Parathyroid adenoma (tissue), 2 donors: Measurements from ENCODE around the gene GNAI3.

Experiments
- H2AFZ ChIP-seq: fragments of 300-600 bp; sonication (generic); one replicate; pipeline ENCODE4 v1.7.0; 2017; ENCODE audit warnings: antibody characterized with exemption, mild to moderate bottlenecking
- H3K27ac ChIP-seq: fragments of 300-600 bp; sonication (generic); one replicate; pipeline ENCODE4 v1.7.0; 2017
- H3K27me3 ChIP-seq: fragments of 300-600 bp; sonication (generic); one replicate; pipeline ENCODE4 v1.7.0; 2017; ENCODE audit warnings: low read length; ENCODE audit not compliant: control insufficient read depth, insufficient read depth
- H3K36me3 ChIP-seq: fragments of 300-600 bp; sonication (generic); one replicate; pipeline ENCODE4 v1.7.0; 2017; ENCODE audit warnings: low read length; ENCODE audit not compliant: control insufficient read depth, insufficient read depth
- H3K4me1 ChIP-seq: fragments of 300-600 bp; sonication (generic); one replicate; pipeline ENCODE4 v1.7.0; 2017; ENCODE audit warnings: control low read depth
- H3K4me2 ChIP-seq: fragments of 300-600 bp; sonication (generic); one replicate; pipeline ENCODE4 v1.7.0; 2017; ENCODE audit warnings: low read length
- H3K4me3 ChIP-seq: fragments of 300-600 bp; sonication (generic); one replicate; pipeline ENCODE4 v1.7.0; 2017; ENCODE audit warnings: low read depth, low read length
- H3K79me2 ChIP-seq: fragments of 300-600 bp; sonication (generic); one replicate; pipeline ENCODE4 v1.7.0; 2017; ENCODE audit warnings: control low read depth
- H3K9ac ChIP-seq: fragments of 300-600 bp; sonication (generic); one replicate; pipeline ENCODE4 v1.7.0; 2017; ENCODE audit warnings: mild to moderate bottlenecking
- H3K9me3 ChIP-seq: fragments of 300-600 bp; sonication (generic); one replicate; pipeline ENCODE4 v1.7.0; 2017; ENCODE audit warnings: low read length; ENCODE audit not compliant: control insufficient read depth
- CTCF ChIP-seq: fragments of 300-600 bp; sonication (generic); IDR thresholded peaks from one replicate; pipeline ENCODE4 v1.7.0; 2017; ENCODE audit warnings: antibody characterized with exemption, mild to moderate bottlenecking
- donor health status: primary hyperparathyroidism.

The GNAI3 gene

GRCh38 chr1:109514846-109515245 is 33.6 kb upstream of the GNAI3 start:
- Histone ChIP-seq H3K27me3 (no peaks in the 10 kb centered on the region), H2AFZ (no peak overlapping the region), H3K9ac (no peak overlapping the region), H3K9me3 (no peaks in the 10 kb centered on the region), H3K79me2 (no peaks in the 10 kb centered on the region), H3K4me2 (no peak overlapping the region), H3K36me3 (no peaks in the 10 kb centered on the region), H3K27ac (no peak overlapping the region), H3K4me1 (no peaks in the 10 kb centered on the region), H3K4me3 (no peak overlapping the region)
- no peak for TF ChIP-seq CTCF

GRCh38 chr1:109516872-109517271 is 31.5 kb upstream of the GNAI3 start:
- Histone ChIP-seq H3K79me2 (no peaks in the 10 kb centered on the region), H3K4me2 (no peak overlapping the region), H3K36me3 (no peaks in the 10 kb centered on the region), H3K4me3 (no peak overlapping the region), H2AFZ (no peak overlapping the region), H3K4me1 (no peaks in the 10 kb centered on the region), H3K9ac (no peak overlapping the region), H3K27me3 (no peaks in the 10 kb centered on the region), H3K9me3 (no peaks in the 10 kb centered on the region), H3K27ac (no peak overlapping the region)
- TF ChIP-seq CTCF: no peak

GRCh38 chr1:109517337-109517736 is 31.1 kb upstream of the GNAI3 start:
- Histone ChIP-seq H3K4me2 (no peak overlapping the region), H3K27me3 (no peaks in the 10 kb centered on the region), H3K36me3 (no peaks in the 10 kb centered on the region), H3K4me3 (no peak overlapping the region), H3K4me1 (no peaks in the 10 kb centered on the region), H3K9me3 (no peaks in the 10 kb centered on the region), H3K79me2 (no peaks in the 10 kb centered on the region), H2AFZ (no peak overlapping the region), H3K9ac (no peak overlapping the region), H3K27ac (no peak overlapping the region)
- TF ChIP-seq CTCF: no peak

GRCh38 chr1:109521002-109521951 is 27.1 kb upstream of the GNAI3 start:
- H3K4me1 ChIP-seq: no peaks in the 10 kb centered on the region
- H3K79me2 ChIP-seq: no peaks in the 10 kb centered on the region
- no peak overlapping the region for H3K4me3 ChIP-seq
- H3K36me3 ChIP-seq: no peaks in the 10 kb centered on the region
- TF ChIP-seq CTCF: no peak
- no peak overlapping the region for H3K4me2 ChIP-seq
- no peak overlapping the region for H2AFZ ChIP-seq
- H3K9me3 ChIP-seq: no peaks in the 10 kb centered on the region
- no peak overlapping the region for H3K27ac ChIP-seq
- H3K9ac ChIP-seq: no peak overlapping the region
- H3K27me3 ChIP-seq: no peaks in the 10 kb centered on the region

- no peak for TF ChIP-seq CTCF
- no peak overlapping the region for H3K9ac ChIP-seq
- H2AFZ ChIP-seq: no peak overlapping the region
- no peak overlapping the region for H3K4me3 ChIP-seq
- no peaks in the 10 kb centered on the region for H3K79me2 ChIP-seq
- H3K27ac ChIP-seq: no peak overlapping the region
- no peaks in the 10 kb centered on the region for H3K36me3 ChIP-seq
- H3K4me1 ChIP-seq: no peaks in the 10 kb centered on the region
- H3K27me3 ChIP-seq: no peaks in the 10 kb centered on the region
- no peaks in the 10 kb centered on the region for H3K9me3 ChIP-seq
- no peak overlapping the region for H3K4me2 ChIP-seq
These were observed 26.4 kb upstream of the GNAI3 start for GRCh38 chr1:109522026-109522425.
